Raji (cell line): Measurements from ENCODE around the gene HARS1.

Experiments used
- POLR2A ChIP-seq: IDR thresholded peaks from 2 replicates; pipeline ENCODE4 v1.6.1; 2011; ENCODE audit warnings: low read depth, low read length, control low read depth; ENCODE audit not compliant: insufficient read depth

The HARS1 gene

DNA sequence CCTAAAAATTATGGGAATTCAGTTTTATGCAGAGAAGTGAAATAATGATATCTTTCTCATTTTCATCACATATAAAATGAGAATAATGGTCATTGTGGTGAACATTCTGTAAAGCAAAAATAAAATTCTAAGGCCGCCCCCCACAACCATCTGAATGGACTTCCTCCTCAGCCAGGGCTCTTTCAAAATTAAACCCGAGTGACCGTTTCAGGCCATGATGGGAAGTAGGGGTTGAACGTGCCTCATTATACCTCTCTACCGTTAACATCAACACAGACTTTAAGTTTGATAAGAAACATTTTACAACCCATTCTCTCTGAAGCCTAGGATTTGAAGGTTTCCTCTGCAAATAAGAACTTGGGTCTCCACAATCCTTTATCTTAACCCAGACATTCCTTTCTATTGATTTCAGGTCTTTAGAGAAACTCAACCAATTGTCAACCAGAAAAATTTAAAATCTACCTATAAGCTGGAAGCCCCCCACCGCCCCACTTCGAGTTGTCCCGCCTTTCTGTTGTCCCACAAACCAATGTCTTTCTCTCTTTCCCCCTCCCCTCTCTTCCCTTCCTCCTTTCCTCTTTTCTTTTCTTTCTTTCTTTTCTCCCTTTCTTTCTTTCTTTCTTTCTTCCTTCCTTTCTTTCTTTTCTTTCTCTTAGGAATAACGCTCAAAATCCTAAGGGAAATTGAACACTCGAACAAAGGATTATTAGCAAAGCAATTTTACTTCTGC is 53.6 kb downstream of the HARS1 start:
- no peak for TF ChIP-seq POLR2A

- no peak for TF ChIP-seq POLR2A
Measured at GRCh38 chr5:140635291-140636257, 55.6 kb downstream of the HARS1 start.

- no peak for TF ChIP-seq POLR2A
Measured at GRCh38 chr5:140634103-140634502, 57.1 kb downstream of the HARS1 start.

GRCh38 chr5:140633501-140633900 is 57.7 kb downstream of the HARS1 start:
- TF ChIP-seq POLR2A = no peak

- TF ChIP-seq POLR2A = no peak
Measured at GRCh38 chr5:140633021-140633471, 58.1 kb downstream of the HARS1 start, which contains the start of gene CD14. Gene CD14, minus strand, starts transcription at chr5:140633175. Its CDS starts 104 bp downstream, at chr5:140633071.

- TF ChIP-seq POLR2A = no peak
Measured at GRCh38 chr5:140632366-140633020, 58.7 kb downstream of the HARS1 start.

- TF ChIP-seq POLR2A = no peak
Measured at GRCh38 chr5:140631831-140632365, 59.3 kb downstream of the HARS1 start.

DNA sequence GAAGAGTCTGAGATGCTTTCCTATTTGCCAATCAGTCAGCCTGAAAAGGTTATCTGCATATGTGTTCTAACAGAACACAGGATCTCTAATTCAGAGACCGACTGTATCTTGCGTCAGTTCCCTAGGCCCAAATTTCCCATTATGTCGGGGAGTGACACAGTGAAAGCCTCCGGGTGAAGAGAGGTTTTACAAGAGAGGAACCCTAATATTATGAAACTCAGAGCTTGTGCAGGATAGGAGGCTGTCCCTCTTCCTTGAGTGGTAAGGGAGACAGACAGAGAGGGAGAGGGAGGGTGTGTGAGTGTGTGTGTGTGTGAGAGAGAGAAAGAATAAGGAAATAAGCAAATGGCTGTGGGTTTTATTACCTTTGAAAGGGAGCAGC is 60.1 kb downstream of the HARS1 start:
- no peak for TF ChIP-seq POLR2A

- TF ChIP-seq POLR2A = no peak
Measured at GRCh38 chr5:140630292-140631035, 60.7 kb downstream of the HARS1 start.

GRCh38 chr5:140628711-140629110 is 62.5 kb downstream of the HARS1 start:
- TF ChIP-seq POLR2A = no peak

GRCh38 chr5:140627972-140628371 is 63.2 kb downstream of the HARS1 start:
- no peak for TF ChIP-seq POLR2A
